Islet precursor cell (in vitro differentiated cells): Measurements from ENCODE around the gene MCFD2.
"Not testable (repeated sequence)": the region's sequence is repeated elsewhere in the genome, so short reads cannot be mapped to it uniquely, and the experiment has no call there.

ENCODE experiments used
- DNase-seq: peaks from one replicate; pipeline ENCODE4 v3.0.0-alpha.2; 2018

MCFD2 gene

GRCh38 chr2:46936566-46936965, 21.0 kb upstream of the MCFD2 start:
- no peak for DNase-seq

GRCh38 chr2:46935071-46935470, 19.5 kb upstream of the MCFD2 start:
- no peak for DNase-seq

GRCh38 chr2:46929612-46930011, 14.0 kb upstream of the MCFD2 start:
- DNase-seq = no peak

GRCh38 chr2:46926863-46927262, 11.3 kb upstream of the MCFD2 start:
- no peak for DNase-seq

GRCh38 chr2:46925474-46926351, 10.1 kb upstream of the MCFD2 start:
- DNase-seq = no peak

GRCh38 chr2:46924608-46925007, 9.0 kb upstream of the MCFD2 start:
- no peak for DNase-seq

- no peak for DNase-seq
Measured at GRCh38 chr2:46924038-46924437, 8.4 kb upstream of the MCFD2 start.

- DNase-seq = no peak
Measured at GRCh38 chr2:46923041-46923528, 7.5 kb upstream of the MCFD2 start.

GRCh38 chr2:46922606-46923005, 7.0 kb upstream of the MCFD2 start:
- no peak for DNase-seq

- DNase-seq = no peak
Measured at GRCh38 chr2:46921676-46922448, 6.3 kb upstream of the MCFD2 start.

- no peak for DNase-seq
Measured at GRCh38 chr2:46917628-46918027, 2.0 kb upstream of the MCFD2 start.

- DNase-seq = peak; percentile 96
Measured at GRCh38 chr2:46915811-46916630, 415 bp upstream of the MCFD2 start.

- DNase-seq = no peak
Measured at GRCh38 chr2:46914578-46915230, 902 bp downstream of the MCFD2 start.

GRCh38 chr2:46913471-46914381, 1.9 kb downstream of the MCFD2 start:
- no peak for DNase-seq

GRCh38 chr2:46909771-46910419, 5.7 kb downstream of the MCFD2 start:
- peak; percentile 71 for DNase-seq

- DNase-seq = no peak
Measured at GRCh38 chr2:46909150-46909549, 6.5 kb downstream of the MCFD2 start.

- DNase-seq = not testable (repeated sequence)
Measured at GRCh38 chr2:46904908-46905678, 10.5 kb downstream of the MCFD2 start.

GRCh38 chr2:46902980-46903379, 12.6 kb downstream of the MCFD2 start:
- not testable (repeated sequence) for DNase-seq

GRCh38 chr2:46902465-46902864, 13.1 kb downstream of the MCFD2 start:
- DNase-seq = no peak

- DNase-seq = no peak
Measured at GRCh38 chr2:46901611-46902010, 14.0 kb downstream of the MCFD2 start.
